Activated T-helper 1 cell treated with anti-CD3 and anti-CD28 coated beads, Interleukin-2, amount 50 U/mL, for 16 hours (primary cell): ENCODE data around the gene UBN1.

Experiments
- DNase-seq, 2 donors: peaks; one replicate each; pipeline ENCODE4 v3.0.0-alpha.2; 2020; ENCODE audit warnings: low read depth in 1 of 2, low spot score in 1 of 2

Gene UBN1

DNA sequence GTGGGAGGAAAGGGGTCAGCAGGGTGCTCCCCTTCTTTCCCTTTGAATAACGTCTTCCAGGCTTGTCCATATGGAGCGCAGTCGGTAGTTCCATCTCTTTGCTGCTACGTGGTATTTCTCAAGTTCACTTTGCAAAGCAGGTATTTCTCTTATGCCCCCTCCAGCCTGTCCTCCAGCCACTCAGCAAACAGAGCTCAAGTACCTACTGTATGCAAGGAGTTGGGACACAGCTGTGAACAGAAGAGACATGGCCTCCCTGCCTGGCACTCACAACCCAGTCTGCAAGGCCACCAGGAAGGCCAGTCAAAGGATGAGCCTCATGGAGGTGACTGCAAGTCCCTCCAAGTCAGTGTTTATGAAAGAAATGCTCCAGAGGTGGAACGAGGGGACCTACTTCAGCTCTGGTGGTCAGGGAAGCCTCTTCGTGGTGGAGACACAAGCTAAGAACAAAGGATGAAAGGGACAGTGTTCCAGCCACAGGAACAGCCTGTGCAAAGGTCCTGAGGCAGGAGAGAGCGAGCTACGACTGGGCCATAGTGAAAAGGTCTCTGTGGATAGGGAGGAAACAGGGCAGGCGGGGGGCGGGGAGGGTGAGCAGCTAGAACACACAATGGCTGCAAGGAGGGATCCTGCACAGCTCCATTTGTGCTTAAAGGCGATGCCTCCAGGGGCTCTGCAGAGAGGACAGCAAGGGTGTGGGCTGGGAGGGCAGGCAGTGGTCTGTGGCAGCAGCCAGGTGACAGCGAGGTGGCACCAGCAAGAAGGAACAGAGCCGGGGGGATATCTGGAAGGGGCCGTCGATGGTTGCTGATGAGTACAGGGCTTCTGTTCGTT is 57.0 kb downstream of the UBN1 start:
- DNase-seq = no peak

DNA sequence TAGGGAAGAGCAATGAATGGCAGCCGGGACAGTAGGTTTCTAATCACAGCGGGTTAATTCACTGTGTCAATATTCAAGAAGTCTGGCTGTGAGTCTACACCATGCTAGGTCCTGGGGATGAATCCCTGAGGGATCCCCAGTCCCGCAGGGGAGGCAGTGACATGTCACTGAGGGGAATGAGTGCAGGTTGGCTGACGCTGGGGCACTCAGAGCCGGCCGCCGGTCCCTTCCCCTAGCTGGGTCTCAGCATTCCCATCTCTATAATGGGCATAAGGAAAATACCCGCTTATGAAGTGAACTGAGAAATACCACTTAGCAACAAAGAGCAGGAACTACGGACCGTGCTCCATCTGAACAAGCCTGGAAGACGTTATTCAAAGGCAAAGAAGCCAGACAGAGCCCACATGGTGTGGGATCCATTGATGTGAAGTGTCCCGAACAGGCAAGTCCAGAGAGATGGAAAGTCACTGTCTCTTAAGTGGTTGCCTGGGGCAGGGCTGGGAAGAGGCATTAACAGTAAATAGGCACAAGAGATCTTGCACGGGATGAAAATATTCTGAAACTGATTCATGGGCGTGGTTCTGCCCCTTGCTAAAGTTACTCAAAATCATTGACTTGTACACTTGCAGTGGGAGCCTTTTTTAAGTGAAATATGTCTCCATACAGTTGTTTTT is 57.8 kb downstream of the UBN1 start:
- DNase-seq = no peak

DNA sequence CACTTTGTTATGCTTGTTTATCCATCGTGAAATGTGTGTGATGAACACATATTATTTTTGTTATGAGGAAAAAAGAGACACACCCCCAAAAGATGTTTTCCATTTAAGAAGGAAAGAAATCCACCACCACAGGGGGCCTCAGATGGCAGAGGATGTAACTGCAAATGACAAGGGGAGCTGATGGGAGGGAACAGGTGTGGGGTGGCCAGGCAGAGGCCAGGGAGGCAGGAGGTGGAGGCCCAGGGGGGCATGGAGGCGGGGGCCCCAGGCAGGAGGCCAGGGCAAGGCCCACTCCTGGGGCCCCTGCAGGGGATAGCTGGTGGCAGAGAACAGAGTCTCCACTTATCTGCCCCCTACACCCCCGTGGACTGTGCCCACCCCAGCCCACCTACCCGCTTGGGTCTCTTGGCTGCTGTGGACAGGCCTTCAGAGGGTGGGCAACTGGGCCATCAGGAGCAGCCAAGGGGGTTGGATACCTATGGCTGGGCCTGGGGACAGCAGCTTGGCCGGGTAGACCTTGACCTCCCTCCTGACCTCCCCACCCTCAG is 61.6 kb downstream of the UBN1 start:
- no peak for DNase-seq

DNA sequence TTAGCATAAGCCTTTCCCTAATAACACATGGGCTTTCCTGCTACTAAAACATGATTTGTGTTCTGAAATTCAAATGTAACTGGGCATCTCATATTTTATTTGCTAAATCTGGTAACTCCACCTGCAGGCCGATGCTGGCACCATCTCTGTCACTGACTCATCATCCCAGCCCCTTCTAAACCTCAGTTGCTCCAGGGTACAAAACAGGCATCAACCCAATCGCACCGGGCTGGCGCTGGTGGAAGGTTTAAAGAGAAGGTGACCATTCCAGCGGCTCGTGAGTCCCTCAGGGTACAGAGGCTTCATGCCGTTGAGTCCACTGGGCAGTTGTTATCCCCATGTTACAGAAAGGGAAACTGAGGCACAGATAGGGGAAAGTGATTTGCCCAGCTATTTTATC is 62.5 kb downstream of the UBN1 start:
- no peak for DNase-seq

DNA sequence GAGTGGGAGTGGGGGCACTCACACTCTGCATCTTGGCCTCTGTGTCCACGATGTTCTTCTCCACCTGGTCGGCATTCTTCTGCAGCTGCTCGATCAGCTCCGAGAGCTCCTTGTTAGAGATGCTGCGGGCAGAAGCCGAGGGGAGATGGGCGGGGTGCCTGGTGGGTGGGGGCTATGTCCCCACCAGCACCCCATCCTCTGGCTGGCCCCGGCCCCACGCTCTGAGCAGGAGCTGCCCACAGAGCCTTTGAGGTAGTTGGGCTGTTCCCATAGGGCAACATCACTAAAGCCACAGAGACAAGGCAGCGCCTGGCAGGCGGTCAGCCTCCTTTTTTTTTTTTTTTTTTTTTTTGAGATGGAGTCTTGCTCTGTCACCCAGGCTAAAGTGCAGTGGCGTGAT is 63.5 kb downstream of the UBN1 start:
- no peak for DNase-seq

DNA sequence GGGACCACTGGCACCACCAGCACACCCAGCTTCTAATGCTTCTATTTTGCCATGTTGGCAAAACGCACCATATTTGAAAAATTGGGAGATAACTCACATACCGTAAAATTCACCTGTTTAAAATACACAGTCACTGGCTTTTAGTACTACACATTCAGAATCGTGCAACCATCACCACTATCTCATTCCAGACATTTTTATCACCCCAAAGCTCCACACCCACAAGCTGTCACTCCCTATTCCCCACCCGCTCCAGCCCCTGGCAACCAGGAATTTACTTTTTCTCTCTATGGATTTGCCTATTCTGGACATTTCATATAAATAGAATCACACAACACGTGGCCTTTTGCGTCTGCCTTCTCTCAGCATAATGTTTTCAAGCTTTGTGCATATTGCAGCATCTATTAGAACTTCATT is 64.7 kb downstream of the UBN1 start:
- DNase-seq = no peak

DNA sequence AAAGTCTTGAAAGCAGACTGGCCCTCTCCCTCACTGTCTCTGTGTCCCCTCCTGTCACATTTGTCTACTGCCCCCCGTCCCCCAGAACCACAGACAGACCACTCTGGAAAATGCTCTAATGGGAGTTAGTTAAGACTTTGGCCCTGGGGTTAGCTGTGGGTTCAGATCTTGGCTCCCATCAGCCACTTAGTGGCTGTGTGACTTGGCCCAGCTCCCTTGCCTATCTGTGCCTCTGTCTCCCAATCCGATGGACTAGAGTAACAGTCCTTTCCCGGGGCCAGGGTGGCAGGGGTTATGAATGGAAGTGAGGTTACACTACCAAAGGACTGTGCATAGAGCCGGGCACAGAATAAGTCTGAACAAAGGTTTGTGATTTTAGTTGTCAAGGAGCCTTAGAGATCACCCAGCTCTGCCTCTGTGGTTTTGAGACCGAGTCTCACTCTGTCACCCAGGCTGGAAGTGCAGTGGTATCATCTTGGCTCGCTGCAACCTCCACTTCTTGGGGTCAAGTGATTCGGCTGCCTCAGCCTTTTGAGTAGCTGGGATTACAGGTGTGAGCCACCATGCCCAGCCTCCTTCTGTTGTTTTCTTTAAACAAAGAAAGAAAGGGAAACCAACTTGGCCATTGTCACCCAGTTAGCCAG is 66.0 kb downstream of the UBN1 start:
- DNase-seq = no peak

DNA sequence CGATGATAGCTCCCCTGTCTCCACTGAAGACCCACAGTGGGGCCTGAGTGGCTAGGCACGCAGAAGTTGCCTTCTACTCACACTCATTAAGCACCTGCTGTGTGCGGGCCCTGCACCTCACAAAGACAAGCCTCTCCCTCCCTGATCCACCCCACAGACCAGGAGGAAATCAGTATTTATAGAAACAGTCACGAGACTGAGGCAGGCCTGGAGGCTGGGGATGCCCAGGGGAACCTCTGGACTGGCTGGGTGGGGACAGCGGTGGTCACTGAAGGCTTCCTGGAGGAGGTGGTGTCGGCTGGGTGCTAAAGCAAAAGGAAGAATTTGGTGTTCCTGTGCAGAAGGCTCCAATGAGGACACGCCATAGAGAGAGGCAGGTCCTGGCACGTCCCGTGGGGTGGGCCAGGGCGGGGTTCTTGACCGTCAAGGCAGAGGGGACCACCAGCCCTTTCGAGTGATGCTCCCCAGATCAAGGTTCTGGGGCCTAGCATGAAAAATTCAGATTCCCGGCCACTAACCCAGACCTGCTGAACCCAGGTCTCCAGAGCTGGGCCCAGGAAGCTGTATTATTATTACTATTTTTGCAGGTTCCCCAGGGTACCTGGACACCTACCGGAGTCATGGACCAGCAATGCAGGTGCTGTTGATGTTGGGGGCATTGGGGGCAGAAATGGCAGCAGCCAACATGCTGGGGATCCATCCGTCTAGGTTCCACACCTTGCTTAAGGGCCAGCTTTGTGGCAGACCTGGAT is 66.7 kb downstream of the UBN1 start:
- no peak for DNase-seq

DNA sequence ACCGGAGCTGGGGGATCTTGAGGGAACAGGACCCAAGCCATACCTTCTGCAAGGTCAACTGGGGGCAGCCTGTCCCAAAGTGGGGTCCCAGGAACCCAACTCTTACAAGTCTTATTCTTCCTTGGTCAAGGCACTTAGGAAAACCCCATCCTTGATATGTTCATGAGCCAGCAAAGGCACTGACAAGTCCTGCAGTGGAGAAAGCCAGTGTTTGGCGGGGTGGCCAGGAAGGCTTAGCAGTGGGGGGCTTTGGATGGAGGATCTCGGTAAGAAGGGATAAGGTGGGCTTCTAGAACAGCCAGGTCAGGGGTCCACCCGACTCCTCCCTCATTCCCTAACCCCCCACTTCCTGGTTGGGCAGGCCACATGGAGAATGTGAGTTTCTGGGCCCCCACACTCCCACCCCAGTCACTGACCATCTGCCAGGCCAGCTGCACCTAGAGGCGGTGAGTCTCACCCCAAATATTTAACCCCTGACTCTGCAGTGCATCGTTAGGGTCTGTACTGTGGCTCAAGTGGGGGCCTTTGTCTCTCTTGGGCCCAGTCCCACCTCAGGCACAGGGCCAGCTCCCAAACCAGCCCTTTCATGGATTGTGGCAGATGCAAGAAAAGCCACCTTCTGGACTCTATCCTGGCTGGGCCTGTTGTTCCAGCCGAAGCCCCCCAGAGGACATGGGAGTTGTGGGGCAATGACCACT is 67.4 kb downstream of the UBN1 start:
- no peak for DNase-seq

DNA sequence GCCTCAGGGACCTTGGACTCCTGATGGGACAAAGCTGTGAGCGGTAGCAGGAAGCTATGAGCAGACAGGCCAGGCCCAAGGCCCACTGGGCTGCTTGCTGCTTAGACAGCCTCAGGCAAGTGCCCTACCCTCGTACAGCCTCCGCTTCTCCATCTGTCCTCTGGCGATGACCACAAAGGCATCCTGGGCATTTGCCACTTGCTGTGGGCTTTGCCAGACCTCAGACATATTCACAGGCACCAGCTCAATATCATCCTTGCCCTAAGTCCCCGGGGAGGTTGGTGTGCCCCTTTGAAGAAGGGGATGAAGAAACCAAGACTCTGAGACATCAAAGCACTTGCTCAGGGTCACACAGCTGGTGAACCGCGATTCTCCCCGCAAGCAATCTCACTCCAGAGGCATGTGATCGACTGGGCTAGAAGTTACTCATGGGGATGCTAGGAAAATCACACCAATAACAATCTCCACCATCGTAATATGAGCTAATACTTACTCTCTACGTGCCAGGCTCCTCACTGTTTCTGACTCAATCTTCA is 68.0 kb downstream of the UBN1 start:
- DNase-seq = no peak

DNA sequence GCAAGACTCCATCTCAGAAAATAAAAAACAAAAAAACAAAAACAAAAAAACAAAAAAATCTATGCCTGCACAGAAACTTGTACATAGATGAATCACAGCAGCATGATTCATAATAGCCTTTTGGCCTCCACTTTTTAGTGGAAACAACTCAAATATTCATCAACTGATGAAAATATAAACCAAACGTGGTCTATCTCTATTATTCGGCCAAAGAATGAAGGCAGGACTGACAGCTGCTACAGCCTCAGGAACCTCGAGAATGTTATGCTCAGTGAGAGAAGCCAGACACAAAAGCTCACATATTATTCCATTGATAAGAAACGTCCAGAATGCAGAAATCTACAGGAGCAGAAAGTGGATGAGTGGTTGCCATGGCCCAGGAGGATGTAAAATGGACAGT is 69.8 kb downstream of the UBN1 start:
- DNase-seq = no peak

DNA sequence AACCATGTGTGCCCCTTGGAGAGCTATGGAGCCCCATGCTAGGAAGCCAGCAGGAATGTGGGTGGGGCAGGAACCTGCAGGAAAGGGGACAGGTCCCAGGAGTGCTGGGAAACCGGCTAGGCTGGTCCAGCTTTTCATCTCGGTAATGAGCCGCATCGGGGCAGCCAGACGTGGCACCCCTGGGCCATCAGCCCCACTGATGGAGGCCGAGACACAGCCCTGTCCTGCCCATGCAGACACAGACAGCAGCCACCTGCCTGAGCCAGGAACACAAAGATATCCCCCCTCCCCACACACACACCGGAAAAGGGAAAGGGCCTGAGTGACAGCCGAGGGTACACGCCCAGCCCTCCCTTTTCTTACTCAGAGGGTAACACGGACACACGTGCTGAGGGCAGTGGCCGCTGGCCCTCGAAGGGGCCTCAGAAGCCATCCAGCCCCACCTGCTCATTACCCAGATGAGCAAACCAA is 71.5 kb downstream of the UBN1 start:
- no peak for DNase-seq

DNA sequence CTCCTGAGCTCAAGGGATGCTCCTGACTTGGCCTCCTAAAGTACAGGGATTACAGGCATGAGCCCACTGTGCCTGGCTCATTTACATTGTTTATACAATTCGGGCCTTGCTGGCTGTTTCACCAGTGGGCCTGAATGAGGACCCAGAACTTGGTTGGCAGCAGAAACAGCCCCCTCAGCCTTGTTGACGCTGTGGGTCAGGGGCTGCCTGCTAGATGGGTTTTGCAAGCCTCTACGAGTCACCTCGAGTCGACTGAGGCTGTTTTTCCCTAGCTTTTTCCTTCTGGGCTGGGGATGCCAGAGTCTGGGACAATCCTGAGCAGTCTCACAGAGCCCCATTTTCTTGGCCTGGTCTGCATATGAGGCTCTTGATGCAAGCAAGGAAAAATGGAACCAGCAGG is 73.5 kb downstream of the UBN1 start:
- DNase-seq = no peak

DNA sequence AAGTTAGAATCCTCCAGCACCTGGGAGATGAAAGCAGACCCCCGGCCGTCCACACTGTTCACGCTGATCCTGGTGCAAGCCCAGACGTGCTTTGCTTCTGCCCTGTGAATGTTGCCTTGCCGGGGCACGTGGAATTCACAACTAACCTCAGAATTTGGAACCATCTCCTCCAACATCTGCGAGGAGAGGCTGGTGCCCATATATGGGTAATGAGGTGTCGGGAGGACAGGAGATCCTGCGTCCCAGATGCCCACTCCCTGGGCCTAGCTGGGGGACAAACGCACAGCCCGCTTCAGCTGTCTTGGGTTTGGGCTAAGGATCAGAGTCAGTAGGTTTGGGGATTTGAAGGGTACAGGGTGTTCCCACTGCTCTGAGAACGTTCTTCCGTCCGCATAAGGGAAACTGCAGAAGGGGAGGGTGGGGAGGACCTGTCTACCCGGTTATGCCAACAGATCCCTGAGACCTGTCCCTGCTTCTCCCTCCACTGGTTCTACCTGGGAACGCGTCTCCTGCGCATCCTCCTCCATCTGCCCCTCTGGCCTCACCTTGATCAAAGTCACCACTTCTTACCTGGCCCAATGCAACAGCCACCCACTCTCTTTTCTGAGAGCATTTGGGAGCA is 75.6 kb downstream of the UBN1 start:
- DNase-seq = no peak

DNA sequence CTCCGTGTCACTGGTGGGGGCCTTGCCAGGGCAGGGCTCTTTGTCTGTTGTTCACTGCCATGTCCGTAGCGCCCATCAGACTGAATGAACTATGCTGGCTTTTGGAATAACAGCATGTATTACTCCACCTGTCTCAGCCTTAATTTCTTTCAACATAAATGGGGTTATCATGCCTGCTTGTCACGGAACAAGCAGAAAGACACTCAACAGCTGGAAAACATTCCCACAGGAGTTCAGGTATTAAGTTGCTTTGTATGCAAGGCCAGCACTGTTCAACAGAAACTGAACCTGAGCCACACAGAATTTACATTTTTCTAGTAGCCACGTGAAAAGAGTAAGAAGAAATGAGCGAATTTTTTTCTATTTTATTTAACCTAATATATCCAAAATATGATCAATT is 76.6 kb downstream of the UBN1 start:
- no peak for DNase-seq

DNA sequence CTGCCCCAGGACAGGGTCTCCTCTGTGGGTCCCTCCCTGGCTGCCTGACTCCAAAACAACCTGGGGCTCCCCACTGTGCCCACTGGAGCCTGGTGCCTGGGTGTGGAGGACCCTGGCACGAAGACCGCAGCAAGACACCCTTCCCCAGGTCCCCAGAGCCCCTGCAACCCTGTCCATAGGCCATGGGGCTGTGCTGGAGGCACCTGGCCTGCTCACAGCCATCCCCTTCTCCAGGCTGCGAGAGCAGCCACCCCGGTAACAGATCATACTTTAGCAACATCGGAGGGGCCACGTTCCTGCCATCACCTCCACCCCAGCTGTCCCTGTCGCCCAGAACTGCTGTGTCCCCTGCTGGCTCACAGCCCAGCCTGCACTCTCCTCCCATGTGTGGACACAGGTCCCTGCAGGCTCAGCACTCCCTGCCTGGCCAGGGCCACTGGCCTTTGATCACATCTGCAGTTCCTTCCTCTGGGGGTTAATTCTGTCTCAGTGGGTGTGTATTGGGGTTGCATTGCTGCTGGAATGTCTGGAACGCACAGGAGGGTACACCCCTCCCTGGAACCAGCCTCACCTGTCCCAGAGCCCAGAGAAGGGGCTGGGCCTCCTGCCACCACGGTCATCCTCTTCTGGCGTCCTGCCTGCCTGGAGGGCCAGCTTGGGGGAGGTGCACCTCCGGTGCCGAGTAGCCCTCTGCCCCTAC is 77.5 kb downstream of the UBN1 start:
- no peak for DNase-seq

DNA sequence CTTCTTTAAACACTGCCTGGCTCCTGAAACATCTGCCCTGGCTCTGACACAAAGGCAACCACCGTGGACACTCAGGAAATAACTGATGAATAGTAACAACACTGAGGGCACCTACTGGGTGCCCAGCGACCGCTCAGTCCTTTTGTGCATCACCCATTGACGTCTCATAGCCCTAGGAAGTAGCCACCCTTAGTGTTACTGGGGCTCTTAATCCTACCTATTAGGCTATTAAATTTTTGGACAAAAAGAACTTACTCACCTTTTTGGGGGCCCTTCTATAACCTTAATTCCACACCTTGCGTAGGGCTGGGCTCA is 78.0 kb downstream of the UBN1 start:
- DNase-seq = no peak

DNA sequence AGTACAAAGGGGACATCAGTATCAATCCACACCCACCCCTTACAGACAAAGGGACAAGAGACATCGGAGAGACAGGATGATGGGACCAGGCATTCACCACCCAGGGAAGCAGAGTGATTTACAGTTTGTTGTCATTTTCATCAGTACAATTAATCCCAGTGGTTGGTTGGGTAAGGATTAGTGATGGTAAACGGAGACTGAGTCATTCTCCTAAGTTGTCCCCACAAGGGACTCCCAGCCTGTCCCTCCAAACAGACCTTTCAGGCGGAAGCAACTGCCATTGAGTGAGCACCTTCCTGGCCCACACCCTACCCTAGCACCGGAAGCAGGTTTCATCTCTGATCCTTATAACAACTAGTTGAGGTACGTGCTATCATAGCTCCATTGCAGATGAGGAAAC is 78.5 kb downstream of the UBN1 start:
- no peak for DNase-seq

DNA sequence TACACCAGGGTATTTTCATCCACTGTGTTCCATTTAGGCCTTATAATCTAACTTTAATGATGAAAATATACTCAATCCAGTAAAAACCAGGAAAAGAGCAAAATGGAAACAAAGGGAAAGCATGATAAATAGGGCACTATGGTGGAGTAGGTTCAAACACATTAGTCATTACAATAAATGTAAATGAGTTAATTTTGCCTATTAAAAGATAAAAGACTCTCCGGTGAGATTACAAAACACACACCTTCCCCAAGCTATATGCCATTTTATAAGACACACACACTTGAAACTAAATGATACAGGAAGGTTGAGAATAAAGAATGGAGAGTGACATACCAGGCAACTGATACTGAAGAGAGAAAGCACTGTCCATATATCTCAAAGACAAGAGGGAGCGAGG is 79.6 kb downstream of the UBN1 start:
- no peak for DNase-seq
